Keratinocyte (primary cell): ENCODE results near the gene NTRK1. TPM values are rescaled to one million over a fixed set of nuclear protein-coding genes. Genes with fewer than 3 reads are reported as not detected.
A peak's percentile ranks its signal among the peaks of the same experiment; 100 is the strongest.

Experiments
- DNase-seq: peaks from one replicate; pipeline ENCODE4 v3.0.0-alpha.2; 2011; ENCODE audit warnings: low read depth, missing footprints, low spot score
- FAIRE-seq: peaks from 2 replicates; lab custom pipeline; 2011; peaks lifted over from hg19 to GRCh38; lab: Jason Lieb, UNC
- H2AFZ ChIP-seq: 2 replicates; pipeline ENCODE4 v1.6.0; 2012; ENCODE audit warnings: low read length, control low read depth, inconsistent platforms; ENCODE audit not compliant: control insufficient read depth
- H3K27ac ChIP-seq: 2 replicates; pipeline ENCODE4 v1.5.1; 2011; ENCODE audit warnings: low read length; ENCODE audit not compliant: control insufficient read depth, insufficient read depth
- H3K27me3 ChIP-seq: 3 replicates; pipeline ENCODE4 v1.6.0; 2011; ENCODE audit warnings: low read length; ENCODE audit not compliant: control insufficient read depth, insufficient read depth; ENCODE audit errors: extremely low read depth
- H3K36me3 ChIP-seq, 2 experiments: 2 replicates in 1 of 2; 3 replicates in 1 of 2; pipeline ENCODE4 v1.5.1; 2011; ENCODE audit warnings: low read length in 2 of 2, mild to moderate bottlenecking in 1 of 2; ENCODE audit not compliant: control insufficient read depth in 2 of 2, insufficient read depth in 2 of 2; ENCODE audit errors: extremely low read depth in 1 of 2
- H3K4me1 ChIP-seq: 3 replicates; pipeline ENCODE4 v1.5.1; 2011; ENCODE audit warnings: low read length; ENCODE audit not compliant: control insufficient read depth, insufficient read depth; ENCODE audit errors: extremely low read depth
- H3K4me2 ChIP-seq: 3 replicates; pipeline ENCODE4 v1.6.0; 2011; ENCODE audit warnings: low read depth, low read length; ENCODE audit not compliant: control insufficient read depth, insufficient read depth; ENCODE audit errors: extremely low read depth
- H3K4me3 ChIP-seq, 3 experiments: fragments of 200-600 bp in 1 of 3; sonication (generic) in 1 of 3; 2 replicates in 2 of 3; 3 replicates in 1 of 3; pipeline ENCODE4 v1.5.1; 2011 to 2016; ENCODE audit warnings: low read length in 3 of 3, mild to moderate bottlenecking in 3 of 3, control low read depth in 2 of 3, inconsistent platforms in 1 of 3, low read depth in 1 of 3, mixed read lengths in 1 of 3, mixed run types in 1 of 3, moderate library complexity in 1 of 3; ENCODE audit not compliant: control insufficient read depth in 2 of 3, insufficient read depth in 2 of 3; ENCODE audit errors: extremely low read depth in 1 of 3
- H3K79me2 ChIP-seq: 2 replicates; pipeline ENCODE4 v1.6.0; 2012; ENCODE audit warnings: low read length; ENCODE audit not compliant: control insufficient read depth, insufficient read depth
- H3K9ac ChIP-seq: 3 replicates; pipeline ENCODE4 v1.6.0; 2011; ENCODE audit warnings: low read length; ENCODE audit not compliant: control insufficient read depth, insufficient read depth; ENCODE audit errors: extremely low read depth
- H3K9me1 ChIP-seq: 3 replicates; pipeline ENCODE4 v1.6.0; 2011; ENCODE audit warnings: low read length; ENCODE audit not compliant: control insufficient read depth, insufficient read depth; ENCODE audit errors: extremely low read depth
- H3K9me3 ChIP-seq: 2 replicates; pipeline ENCODE4 v1.5.1; 2012; ENCODE audit warnings: low read depth, low read length; ENCODE audit not compliant: control insufficient read depth
- H4K20me1 ChIP-seq: 3 replicates; pipeline ENCODE4 v1.6.0; 2011; ENCODE audit warnings: low read length; ENCODE audit not compliant: control insufficient read depth, insufficient read depth; ENCODE audit errors: extremely low read depth
- EZH2 ChIP-seq: IDR thresholded peaks from one replicate; pipeline ENCODE4 v1.6.1; 2012; ENCODE audit warnings: inconsistent platforms, mild to moderate bottlenecking, low read length, moderate library complexity
- dilution Hi-C: fragments of 300-500 bp; cut with MboI; formaldehyde crosslinking; loops from one replicate; pipeline ENCODE4 v1.7.0; 2020; ENCODE audit warnings: low sequenced_read_pairs; ENCODE audit not compliant: extremely low pct_ligation_motif_present
- polyA minus RNA-seq, 3 experiments: library from RNA; depleted of rRNA, polyadenylated mRNA; stranded (reverse); fragments of >200 nt; gene quantifications; 1 replicate in 1 of 3; 2 replicates in 1 of 3; 3 replicates in 1 of 3; pipeline ENCODE4 v1.2.3, GENCODE V29; 2011
- polyA plus RNA-seq, 5 experiments: library from polyadenylated mRNA; depleted of rRNA in 3 of 5; stranded (reverse) in 3 of 5; stranded (forward) in 1 of 5; unstranded in 1 of 5; fragments of >200 nt; gene quantifications; 1 replicate in 1 of 5; 2 replicates in 3 of 5; 3 replicates in 1 of 5; pipeline versions ENCODE4 v1.2.1 to v1.2.3, GENCODE V29; 2011 to 2012; ENCODE audit warnings: missing spikeins in 2 of 5, low read depth in 1 of 5, low replicate concordance in 1 of 5
- TF ChIP-seq, protein P1 (sequence below), 3 experiments: IDR thresholded peaks in 1 of 3; conservative IDR thresholded peaks in 1 of 3; optimal IDR thresholded peaks in 1 of 3; 2 replicates in 2 of 3; 3 replicates in 1 of 3; pipeline versions ENCODE3 to v1.5.1; 2011; ENCODE audit warnings: low read length in 3 of 3, mild to moderate bottlenecking in 3 of 3, moderate library complexity in 2 of 3, control low read depth in 1 of 3, inconsistent platforms in 1 of 3; ENCODE audit not compliant: insufficient read depth in 2 of 3; ENCODE audit errors: extremely low read depth in 1 of 3

The NTRK1 gene
- polyA plus RNA-seq (0.03 to 0.06 TPM (median 0.05 TPM) in 3 replicates), polyA minus RNA-seq (not detected in 3 replicates)
- not detected for polyA plus RNA-seq (2011; ENCODE audit: low read depth)
- not detected in 2 replicates for polyA plus RNA-seq (2011; cell fraction: cytosol; rRNA removed)
- polyA plus RNA-seq (2011; cell fraction: nucleus; rRNA removed): 0.07 TPM in 1 of 2 replicates, not detected in the other
- polyA plus RNA-seq (2012; ENCODE audit: low replicate concordance): not detected in 2 replicates
- not detected for polyA minus RNA-seq (2011; cell fraction: cytosol; rRNA and poly(A)+ RNA removed)
- not detected in 2 replicates for polyA minus RNA-seq (2011; cell fraction: nucleus; rRNA and poly(A)+ RNA removed)

DNA sequence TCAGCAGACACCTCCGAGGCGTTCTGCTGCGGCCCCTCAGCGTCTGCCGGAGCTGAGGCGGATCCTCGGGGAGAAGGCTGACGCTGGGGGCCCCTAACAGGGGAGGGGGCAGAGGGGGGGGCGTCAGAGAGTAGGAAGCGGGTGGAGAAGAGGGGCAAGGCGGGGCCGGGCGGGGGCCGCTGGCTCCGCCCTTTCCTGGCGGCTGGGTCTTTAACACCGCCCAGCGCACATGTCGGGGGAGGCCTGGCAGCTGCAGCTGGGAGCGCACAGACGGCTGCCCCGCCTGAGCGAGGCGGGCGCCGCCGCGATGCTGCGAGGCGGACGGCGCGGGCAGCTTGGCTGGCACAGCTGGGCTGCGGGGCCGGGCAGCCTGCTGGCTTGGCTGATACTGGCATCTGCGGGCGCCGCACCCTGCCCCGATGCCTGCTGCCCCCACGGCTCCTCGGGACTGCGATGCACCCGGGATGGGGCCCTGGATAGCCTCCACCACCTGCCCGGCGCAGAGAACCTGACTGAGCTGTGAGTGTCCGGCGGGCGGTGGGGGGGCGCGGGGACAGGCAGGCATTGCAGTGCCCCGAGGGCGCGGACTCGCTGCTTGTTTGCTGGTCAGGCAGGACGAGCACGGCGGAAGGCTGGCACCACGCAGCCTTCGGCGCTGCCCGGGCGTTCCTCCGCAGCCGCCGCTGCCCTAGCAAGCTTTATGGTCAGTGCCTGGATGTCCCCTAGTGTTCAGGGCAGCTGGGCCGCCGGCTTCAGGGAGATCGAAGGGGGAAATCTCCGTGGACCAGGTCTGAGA is at the start of gene NTRK1:
NTRK1 (plus strand) TSS at position 238 of the 796 bp plus-strand sequence; CDS start at position 308, 70 bp downstream.
- dilution Hi-C loops: no loop called here

DNA sequence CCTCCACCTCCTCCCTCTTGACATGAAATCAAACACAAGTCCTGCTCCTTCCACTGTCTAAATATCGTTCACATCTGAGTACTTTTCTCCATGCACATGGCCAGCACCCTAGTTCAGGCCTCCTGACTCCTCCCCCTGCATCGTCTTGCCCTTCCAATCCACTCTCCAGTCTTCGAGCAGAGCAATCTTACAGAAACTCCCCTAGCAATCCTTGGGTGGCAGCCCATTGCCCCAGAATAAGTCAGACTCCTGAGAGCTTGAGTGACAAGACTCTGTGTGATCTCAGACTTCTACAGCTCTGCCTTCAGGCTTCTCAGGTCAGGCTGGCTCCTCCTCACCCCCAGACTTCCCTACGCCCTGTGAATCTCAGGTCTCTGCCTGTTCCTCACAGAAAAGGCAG is 49.5 kb upstream of the NTRK1 start:
- Histone ChIP-seq H3K27ac (no peak overlapping the region), H3K9me1 (no peaks in the 10 kb centered on the region), H3K27me3 (no peaks in the 10 kb centered on the region), H3K9me3 (no peaks in the 10 kb centered on the region), H4K20me1 (no peaks in the 10 kb centered on the region), H3K79me2 (no peaks in the 10 kb centered on the region), H2AFZ (no peak overlapping the region), H3K36me3 (peaks cover 0 to 4% of the 10 kb centered on the region in 2 experiments), H3K4me2 (no peak overlapping the region), H3K4me1 (peaks cover 43% of the 10 kb centered on the region), H3K4me3 (no peak overlapping the region), H3K9ac (no peak overlapping the region)
- dilution Hi-C loops: no loop called here
- DNase-seq: no peak
- no peak for TF ChIP-seq EZH2
- TF ChIP-seq, protein P1, sequence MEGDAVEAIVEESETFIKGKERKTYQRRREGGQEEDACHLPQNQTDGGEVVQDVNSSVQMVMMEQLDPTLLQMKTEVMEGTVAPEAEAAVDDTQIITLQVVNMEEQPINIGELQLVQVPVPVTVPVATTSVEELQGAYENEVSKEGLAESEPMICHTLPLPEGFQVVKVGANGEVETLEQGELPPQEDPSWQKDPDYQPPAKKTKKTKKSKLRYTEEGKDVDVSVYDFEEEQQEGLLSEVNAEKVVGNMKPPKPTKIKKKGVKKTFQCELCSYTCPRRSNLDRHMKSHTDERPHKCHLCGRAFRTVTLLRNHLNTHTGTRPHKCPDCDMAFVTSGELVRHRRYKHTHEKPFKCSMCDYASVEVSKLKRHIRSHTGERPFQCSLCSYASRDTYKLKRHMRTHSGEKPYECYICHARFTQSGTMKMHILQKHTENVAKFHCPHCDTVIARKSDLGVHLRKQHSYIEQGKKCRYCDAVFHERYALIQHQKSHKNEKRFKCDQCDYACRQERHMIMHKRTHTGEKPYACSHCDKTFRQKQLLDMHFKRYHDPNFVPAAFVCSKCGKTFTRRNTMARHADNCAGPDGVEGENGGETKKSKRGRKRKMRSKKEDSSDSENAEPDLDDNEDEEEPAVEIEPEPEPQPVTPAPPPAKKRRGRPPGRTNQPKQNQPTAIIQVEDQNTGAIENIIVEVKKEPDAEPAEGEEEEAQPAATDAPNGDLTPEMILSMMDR (optimal IDR thresholded peaks at IDR 0.05 in 1 of 3, IDR thresholded peaks at IDR 0.05 in 1 of 3, conservative IDR thresholded peaks at IDR 0.05 in 1 of 3; ENCODE audit: extremely low read depth in 1 of 3, insufficient read depth in 2 of 3, low read length in 3 of 3): no peak
- FAIRE-seq: no peak

More for the DNA sequence above, at the start of gene NTRK1:
- Histone ChIP-seq H3K79me2 (no peaks in the 10 kb centered on the region), H2AFZ (peak within 1 kb of the TSS; percentile 8), H3K4me2 (peak within 1 kb of the TSS; percentile 65), H3K27ac (no peak within 1 kb of the TSS), H4K20me1 (peaks cover 4% of the 10 kb centered on the region), H3K36me3 (no peaks in the 10 kb centered on the region), H3K9me1 (no peaks in the 10 kb centered on the region), H3K9me3 (no peaks in the 10 kb centered on the region), H3K4me3 (peak within 1 kb of the TSS; percentile 4 to 35 (median 24)), H3K27me3 (peaks cover 77% of the 10 kb centered on the region), H3K4me1 (peaks cover 12% of the 10 kb centered on the region), H3K9ac (peak within 1 kb of the TSS; percentile 6)
- TF ChIP-seq, protein P1 (optimal IDR thresholded peaks at IDR 0.05 in 1 of 3, IDR thresholded peaks at IDR 0.05 in 1 of 3, conservative IDR thresholded peaks at IDR 0.05 in 1 of 3; ENCODE audit: extremely low read depth in 1 of 3, insufficient read depth in 2 of 3, low read length in 3 of 3): no peak
- peak; percentile 72 for TF ChIP-seq EZH2
- no peak for FAIRE-seq
- DNase-seq: no peak
